Uterus (tissue), 4 donors: ENCODE results near the gene MICAL1. TPM values are rescaled to one million over a fixed set of nuclear protein-coding genes. Genes with fewer than 3 reads are reported as not detected.

Experiments used
- DNase-seq, 2 donors: peaks; one replicate each; pipeline ENCODE4 v3.0.0-alpha.2; 2019 to 2020
- H3K27ac ChIP-seq, 2 donors: fragments of 200-600 bp; sonication (generic); 1 replicate in 1 of 2; 2 replicates in 1 of 2; pipeline ENCODE4 v1.5.1; 2016 to 2018
- H3K27me3 ChIP-seq, 2 donors: fragments of 200-600 bp; sonication (generic); one replicate each; pipeline ENCODE4 v1.5.1; 2018 to 2019; ENCODE audit warnings: control low read depth in 1 of 2
- H3K36me3 ChIP-seq, 2 donors: fragments of 200-600 bp; sonication (generic); one replicate each; pipeline ENCODE4 v1.5.1; 2019; ENCODE audit warnings: control low read depth in 1 of 2
- H3K4me1 ChIP-seq, 2 donors: fragments of 200-600 bp; sonication (generic); one replicate each; pipeline ENCODE4 v1.5.1; 2018 to 2019; ENCODE audit warnings: control low read depth in 1 of 2
- H3K4me3 ChIP-seq, 2 donors: fragments of 200-600 bp; sonication (generic); 1 replicate in 1 of 2; 2 replicates in 1 of 2; pipeline ENCODE4 v1.5.1; 2018 to 2019; ENCODE audit warnings: mild to moderate bottlenecking in 1 of 2
- H3K9me3 ChIP-seq, 2 donors: fragments of 200-600 bp; sonication (generic); one replicate each; pipeline ENCODE4 v1.5.1; 2019; ENCODE audit warnings: control low read depth in 1 of 2
- POLR2A ChIP-seq, 2 donors: fragments of 450-650 bp; IDR thresholded peaks; one replicate each; pipeline ENCODE4 v1.6.1; 2016; ENCODE audit warnings: antibody characterized with exemption in 2 of 2, mild to moderate bottlenecking in 1 of 2, moderate library complexity in 1 of 2
- intact Hi-C: fragments of 100-400 bp; cut with DNase I; formaldehyde crosslinking; loops from one replicate; pipeline ENCODE4 v1.15.1; 2023; ENCODE audit warnings: low total_unique reads
- total RNA-seq, 4 donors: library from RNA; depleted of rRNA in 3 of 4; stranded (reverse); fragments of >200 nt in 3 of 4; gene quantifications; one replicate each; pipeline versions ENCODE4 v1.1.0 to v1.2.4, GENCODE V29; 2014 to 2023
- TF ChIP-seq, protein P1 (sequence below), 4 experiments: fragments of 200-600 bp in 2 of 4; fragments of 450-650 bp in 2 of 4; sonication (generic) in 2 of 4; IDR thresholded peaks; one replicate each; pipeline ENCODE4 v1.5.1; 2016 to 2019; ENCODE audit warnings: antibody characterized with exemption in 4 of 4, mild to moderate bottlenecking in 2 of 4, moderate library complexity in 1 of 4
- donor health status: DM: yes; HTN: yes; CAD: no.

Gene MICAL1
- total RNA-seq, 4 donors from 2014 or later: 27.2 to 46.1 (median 36.2) TPM

DNA sequence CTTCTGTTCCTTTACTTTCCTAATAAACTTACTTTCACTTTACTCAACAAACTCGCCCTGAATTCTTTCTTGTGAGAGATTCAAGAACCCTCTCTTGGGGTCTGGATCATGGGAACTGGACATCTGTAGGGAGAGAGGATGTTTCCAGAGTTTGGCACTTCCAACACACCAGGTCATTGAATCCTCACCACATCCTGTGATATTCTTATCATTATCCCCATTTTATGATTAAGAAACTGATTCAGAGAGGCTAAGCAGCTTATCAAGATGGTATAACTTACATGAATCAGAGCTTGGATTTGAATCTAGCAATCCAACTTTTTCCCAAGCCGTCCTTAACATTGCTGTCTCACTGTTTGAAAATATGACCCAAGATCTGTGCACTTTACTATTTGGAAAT, 30.6 kb downstream of the MICAL1 start:
- Histone ChIP-seq H3K36me3 (no peaks in the 10 kb centered on the region), H3K4me3 (no peak overlapping the region), H3K9me3 (no peaks in the 10 kb centered on the region), H3K4me1 (no peaks in the 10 kb centered on the region), H3K27ac (no peak overlapping the region), H3K27me3 (no peaks in the 10 kb centered on the region)
- TF ChIP-seq, protein P1, sequence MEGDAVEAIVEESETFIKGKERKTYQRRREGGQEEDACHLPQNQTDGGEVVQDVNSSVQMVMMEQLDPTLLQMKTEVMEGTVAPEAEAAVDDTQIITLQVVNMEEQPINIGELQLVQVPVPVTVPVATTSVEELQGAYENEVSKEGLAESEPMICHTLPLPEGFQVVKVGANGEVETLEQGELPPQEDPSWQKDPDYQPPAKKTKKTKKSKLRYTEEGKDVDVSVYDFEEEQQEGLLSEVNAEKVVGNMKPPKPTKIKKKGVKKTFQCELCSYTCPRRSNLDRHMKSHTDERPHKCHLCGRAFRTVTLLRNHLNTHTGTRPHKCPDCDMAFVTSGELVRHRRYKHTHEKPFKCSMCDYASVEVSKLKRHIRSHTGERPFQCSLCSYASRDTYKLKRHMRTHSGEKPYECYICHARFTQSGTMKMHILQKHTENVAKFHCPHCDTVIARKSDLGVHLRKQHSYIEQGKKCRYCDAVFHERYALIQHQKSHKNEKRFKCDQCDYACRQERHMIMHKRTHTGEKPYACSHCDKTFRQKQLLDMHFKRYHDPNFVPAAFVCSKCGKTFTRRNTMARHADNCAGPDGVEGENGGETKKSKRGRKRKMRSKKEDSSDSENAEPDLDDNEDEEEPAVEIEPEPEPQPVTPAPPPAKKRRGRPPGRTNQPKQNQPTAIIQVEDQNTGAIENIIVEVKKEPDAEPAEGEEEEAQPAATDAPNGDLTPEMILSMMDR (IDR thresholded peaks at IDR 0.05): no peak
- DNase-seq: no peak
- intact Hi-C loops: no loop called here

DNA sequence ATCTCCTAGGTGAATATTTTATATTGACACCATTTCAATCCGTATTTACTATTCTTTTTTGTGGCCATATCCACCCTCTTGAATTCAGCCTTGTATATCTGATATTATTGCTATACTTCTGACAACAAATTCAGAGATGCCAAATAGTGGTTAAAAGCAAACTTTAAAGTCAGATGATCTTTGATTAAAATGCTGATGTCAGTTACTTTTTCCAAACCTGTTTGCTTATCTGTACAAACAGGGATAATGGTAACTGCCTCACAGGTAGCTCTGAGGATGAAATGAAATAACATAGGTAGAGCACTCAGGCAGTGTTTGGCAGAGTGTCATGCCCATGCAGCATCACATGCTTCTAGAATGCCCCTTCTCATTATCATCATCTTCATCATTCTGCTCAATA, 34.4 kb downstream of the MICAL1 start:
- intact Hi-C loops: no loop called here
- no peaks in the 10 kb centered on the region for H3K27me3 ChIP-seq
- no peaks in the 10 kb centered on the region for H3K36me3 ChIP-seq
- TF ChIP-seq, protein P1 (IDR thresholded peaks at IDR 0.05): no peak
- TF ChIP-seq POLR2A (IDR thresholded peaks at IDR 0.05): no peak
- no peak overlapping the region for H3K27ac ChIP-seq
- DNase-seq: no peak
- H3K4me1 ChIP-seq: no peaks in the 10 kb centered on the region
- no peaks in the 10 kb centered on the region for H3K9me3 ChIP-seq
- no peak overlapping the region for H3K4me3 ChIP-seq

DNA sequence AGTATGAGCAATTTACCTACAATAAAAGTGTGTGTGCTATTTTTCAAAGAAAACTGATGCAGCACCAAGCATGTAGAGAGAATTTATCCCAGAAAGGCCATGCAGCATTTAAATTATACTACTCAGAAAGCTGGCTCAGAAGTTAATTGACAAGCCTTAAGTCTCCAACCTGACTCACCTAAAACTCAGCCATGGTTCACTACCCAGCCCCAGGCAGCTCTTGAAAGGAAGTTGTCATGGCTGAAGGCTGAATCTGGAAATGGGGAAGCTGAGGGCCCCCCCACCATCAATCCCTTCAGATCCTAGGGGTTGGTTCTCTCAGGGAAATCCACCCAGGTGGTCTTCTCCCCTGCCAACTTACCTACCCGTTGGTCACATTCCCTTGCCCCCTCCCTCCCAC, 34.8 kb downstream of the MICAL1 start:
- DNase-seq: no peak
- TF ChIP-seq, protein P1 (IDR thresholded peaks at IDR 0.05): no peak
- TF ChIP-seq POLR2A (IDR thresholded peaks at IDR 0.05): no peak
- Histone ChIP-seq H3K4me1 (no peaks in the 10 kb centered on the region), H3K9me3 (no peaks in the 10 kb centered on the region), H3K36me3 (no peaks in the 10 kb centered on the region), H3K27me3 (no peaks in the 10 kb centered on the region), H3K27ac (no peak overlapping the region), H3K4me3 (no peak overlapping the region)
- intact Hi-C loops: no loop called here

DNA sequence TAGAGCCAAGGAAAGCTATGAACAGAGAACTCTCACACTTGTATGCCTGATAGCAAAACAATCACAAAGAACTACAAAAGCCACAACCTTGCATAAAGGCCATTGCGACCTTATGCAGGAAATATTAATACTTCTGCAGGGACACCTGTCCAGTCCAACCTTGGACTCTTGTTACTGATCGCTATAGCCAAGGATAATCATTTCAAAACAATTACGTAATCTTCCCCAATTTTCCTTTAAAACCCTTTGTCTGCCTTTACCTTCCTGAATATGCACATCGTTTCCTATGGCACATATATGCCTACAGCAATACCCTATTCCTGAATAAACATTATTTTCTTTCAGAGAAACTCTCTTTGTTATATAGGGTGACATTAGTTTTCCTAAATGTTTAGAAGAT, 37.9 kb downstream of the MICAL1 start:
- H3K9me3 ChIP-seq: no peaks in the 10 kb centered on the region
- no peaks in the 10 kb centered on the region for H3K4me1 ChIP-seq
- no peaks in the 10 kb centered on the region for H3K36me3 ChIP-seq
- H3K27ac ChIP-seq: no peak overlapping the region
- no peak overlapping the region for H3K4me3 ChIP-seq
- no peaks in the 10 kb centered on the region for H3K27me3 ChIP-seq
- DNase-seq: no peak
- intact Hi-C loops: no loop called here
- TF ChIP-seq POLR2A (IDR thresholded peaks at IDR 0.05): no peak
- TF ChIP-seq, protein P1 (IDR thresholded peaks at IDR 0.05): no peak

DNA sequence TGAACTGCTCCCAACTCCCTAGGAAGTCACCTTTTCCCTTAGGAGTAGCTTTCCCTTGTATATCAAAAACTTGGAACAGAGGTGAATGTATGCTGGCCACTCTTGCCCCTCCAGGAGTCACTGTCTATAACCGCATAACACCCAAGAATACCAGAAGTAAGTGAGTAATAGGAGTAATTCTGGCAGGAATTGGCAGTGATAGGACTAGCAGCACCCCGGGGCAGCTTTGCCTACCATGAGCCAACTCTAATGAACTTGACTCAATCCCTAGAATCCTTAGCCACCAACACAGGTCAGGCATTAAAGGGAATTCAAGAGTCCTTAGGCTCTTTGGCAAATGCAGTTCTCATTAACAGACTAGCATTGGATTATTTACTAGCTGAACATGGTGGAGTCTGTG, 44.5 kb downstream of the MICAL1 start:
- peaks cover 0 to 3% of the 10 kb centered on the region in 2 donors for H3K36me3 ChIP-seq
- H3K27ac ChIP-seq: no peak overlapping the region
- TF ChIP-seq, protein P1 (IDR thresholded peaks at IDR 0.05): no peak
- no peak for TF ChIP-seq POLR2A (IDR thresholded peaks at IDR 0.05)
- no peak for DNase-seq
- H3K9me3 ChIP-seq: no peaks in the 10 kb centered on the region
- H3K4me3 ChIP-seq: no peak overlapping the region
- no peaks in the 10 kb centered on the region for H3K27me3 ChIP-seq
- intact Hi-C loops: no loop called here
- H3K4me1 ChIP-seq: no peaks in the 10 kb centered on the region
